IPS-NIHi11 (cell line): ENCODE results near the gene PAPLN.

ENCODE experiments used
- DNase-seq: peaks from one replicate; pipeline ENCODE4 v3.0.0; 2012; ENCODE audit warnings: mixed read lengths, low spot score

The PAPLN gene

DNA sequence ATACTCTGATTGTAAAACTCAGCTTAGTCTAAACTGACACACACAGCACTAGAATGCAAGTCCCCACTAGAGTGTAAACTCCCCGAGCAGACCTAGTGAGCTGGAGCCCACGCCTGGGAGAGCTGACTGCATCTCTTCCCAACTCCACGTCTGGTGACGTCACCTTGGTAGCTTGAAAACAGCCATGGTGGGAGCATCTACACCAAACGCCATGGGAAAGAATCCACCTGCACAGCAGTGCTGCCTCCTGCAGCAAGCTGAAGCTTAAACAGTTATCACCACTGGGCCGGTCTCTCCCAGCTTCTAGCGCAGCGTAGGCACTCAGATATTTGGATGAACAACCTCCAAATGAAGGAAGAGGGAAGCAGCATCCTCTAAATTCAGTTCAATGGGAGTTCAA, 4.3 kb upstream of the PAPLN start:
- no peak for DNase-seq

DNA sequence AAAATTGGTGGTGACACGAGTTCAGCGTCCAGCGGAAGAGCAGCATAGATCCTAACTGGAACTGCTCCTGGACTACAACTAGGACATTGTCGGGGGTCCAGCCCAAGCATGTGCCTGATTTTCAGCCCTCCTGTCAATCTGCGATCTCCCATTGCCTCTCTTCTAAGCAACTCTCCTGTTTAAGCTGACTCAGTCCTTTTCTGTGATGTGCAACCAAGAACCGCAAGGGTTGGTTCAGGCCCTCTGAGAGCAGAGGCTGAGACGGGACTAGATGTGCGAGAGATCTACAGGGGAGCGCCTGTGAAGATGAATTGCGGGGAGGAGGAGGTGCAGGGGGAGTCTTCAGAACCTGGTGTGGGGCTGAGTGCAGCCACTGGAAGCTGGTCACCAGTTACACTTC, 3.7 kb upstream of the PAPLN start:
- DNase-seq, result no peak

DNA sequence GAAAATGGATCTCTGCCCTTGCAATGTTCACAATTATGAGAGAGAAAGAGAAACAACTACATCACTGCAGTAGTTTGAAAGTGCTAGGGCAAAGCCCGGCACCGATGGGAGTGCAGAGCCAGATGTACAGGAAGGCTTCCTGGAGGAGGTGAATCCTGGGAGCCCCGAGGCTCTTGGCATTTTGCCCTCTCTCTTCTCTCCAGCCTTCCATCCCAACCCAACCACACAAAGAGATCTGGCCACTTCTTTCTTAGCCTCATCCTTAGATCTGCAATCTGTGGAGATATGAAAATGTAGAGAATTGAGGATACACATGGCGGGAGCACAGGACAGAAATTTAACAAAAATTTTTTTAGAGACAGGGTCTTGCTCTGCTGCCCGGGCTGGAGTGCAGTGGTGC, 3.3 kb upstream of the PAPLN start:
- no peak for DNase-seq

DNA sequence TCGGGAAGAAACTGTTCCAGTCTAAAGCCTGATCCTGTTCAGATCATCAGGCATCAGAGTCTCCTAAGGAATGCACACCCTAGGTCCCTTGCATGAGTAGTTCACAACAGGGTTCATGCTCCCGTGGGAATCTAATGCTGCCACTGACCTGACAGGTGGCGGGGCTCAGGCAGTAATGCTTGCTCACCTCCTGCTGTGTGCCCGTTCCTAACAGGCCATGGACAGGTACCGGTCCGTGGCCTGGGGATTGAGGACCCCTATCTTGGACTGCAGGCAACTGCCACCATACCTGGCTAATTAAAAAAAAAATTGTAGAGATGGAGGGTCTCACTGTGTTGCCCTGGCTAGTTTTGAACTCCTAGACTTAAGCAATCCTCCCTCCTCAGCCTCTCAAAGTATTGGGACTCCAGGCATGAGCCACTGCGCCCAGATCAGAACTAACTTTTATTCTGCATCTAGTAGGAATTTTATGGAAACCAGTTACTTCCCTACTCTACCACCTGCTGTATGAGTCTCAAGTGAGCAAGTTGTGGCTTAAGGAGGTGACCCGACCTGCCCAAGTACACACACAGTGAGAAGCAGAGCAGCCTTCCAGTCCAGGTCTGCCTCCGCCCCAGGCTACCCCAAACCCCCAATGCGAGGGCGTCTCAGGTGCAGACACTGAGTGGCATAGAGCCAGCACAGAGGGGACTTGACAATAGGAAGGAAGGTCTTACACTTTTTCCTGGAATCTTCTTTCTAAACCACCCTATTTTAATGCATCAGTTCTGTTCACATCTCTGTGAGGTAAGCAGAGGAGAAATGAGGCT, 2.5 kb upstream of the PAPLN start:
- DNase-seq, result no peak

DNA sequence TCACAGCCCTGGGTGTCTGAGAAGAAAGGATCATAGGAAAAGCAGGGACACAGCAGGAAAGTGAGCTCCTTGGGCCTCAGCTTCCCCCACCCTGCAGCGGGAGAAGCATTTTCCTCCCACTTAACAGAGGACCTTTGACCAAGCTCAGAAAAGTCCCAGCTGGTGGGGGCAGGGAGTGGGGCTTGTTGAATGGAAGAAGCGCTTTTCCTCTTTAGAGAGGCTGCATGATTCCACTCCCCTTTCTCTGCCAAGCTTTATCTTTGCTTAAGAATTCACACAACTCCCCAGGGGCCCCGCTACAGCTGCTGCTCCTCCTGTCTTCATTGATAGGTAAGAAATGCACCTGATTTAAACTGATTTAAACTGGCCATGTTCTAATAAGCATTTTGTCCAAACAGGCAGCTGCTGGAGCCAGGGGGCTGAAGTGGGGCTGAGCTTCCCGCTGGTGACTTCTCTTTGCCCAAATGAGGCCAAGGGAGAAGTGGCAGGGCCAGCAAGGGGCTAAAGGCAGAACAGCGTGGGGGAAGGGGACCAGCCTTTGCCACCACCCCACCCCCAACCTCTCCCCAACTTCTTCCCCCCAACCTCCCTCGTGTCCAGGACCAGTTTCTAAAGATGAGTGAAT, 1.7 kb upstream of the PAPLN start:
- no peak for DNase-seq

DNA sequence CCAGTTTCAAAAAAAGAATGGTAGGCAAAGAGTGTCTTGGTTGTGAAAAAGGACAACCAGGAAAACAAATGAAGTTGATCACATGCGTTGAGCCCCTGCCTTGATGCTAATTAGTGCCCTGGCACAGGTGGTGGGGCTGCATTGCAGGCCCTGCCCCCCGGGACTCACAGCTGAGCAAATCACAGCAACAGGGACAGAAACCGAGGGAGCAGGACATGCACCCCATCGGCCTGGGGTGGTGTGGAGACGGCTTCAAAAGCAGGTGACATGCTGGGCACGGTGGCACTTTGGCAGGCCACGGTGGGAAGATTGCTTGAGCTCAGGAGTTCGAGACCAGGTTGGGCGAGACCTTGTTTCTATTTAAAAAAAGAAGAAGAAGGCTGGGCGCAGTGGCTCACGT, 1.1 kb upstream of the PAPLN start:
- DNase-seq, result no peak

DNA sequence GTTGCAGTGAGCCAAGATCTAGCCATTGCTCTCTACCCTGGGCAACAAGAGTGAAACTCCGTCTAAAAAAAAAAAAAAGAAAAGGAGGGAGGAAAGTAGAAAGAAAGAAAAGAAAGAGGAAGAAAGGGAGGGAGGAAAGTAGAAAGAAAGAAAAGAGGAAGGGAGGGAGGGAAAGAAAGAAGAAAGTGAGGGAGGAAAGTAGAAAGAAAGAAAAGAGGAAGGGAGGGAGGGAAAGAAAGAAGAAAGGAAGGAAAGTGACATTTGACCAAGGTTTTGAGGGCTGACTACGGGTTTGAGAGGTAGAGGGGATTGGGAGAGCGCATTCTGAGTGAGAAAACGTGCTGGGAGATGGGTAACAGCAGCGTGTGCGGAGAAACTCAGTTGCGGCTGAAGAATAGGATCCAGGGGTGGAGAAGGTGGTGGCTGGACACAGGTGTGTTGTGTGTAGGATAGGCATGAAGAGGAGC, 521 bp upstream of the PAPLN start:
- no peak for DNase-seq

DNA sequence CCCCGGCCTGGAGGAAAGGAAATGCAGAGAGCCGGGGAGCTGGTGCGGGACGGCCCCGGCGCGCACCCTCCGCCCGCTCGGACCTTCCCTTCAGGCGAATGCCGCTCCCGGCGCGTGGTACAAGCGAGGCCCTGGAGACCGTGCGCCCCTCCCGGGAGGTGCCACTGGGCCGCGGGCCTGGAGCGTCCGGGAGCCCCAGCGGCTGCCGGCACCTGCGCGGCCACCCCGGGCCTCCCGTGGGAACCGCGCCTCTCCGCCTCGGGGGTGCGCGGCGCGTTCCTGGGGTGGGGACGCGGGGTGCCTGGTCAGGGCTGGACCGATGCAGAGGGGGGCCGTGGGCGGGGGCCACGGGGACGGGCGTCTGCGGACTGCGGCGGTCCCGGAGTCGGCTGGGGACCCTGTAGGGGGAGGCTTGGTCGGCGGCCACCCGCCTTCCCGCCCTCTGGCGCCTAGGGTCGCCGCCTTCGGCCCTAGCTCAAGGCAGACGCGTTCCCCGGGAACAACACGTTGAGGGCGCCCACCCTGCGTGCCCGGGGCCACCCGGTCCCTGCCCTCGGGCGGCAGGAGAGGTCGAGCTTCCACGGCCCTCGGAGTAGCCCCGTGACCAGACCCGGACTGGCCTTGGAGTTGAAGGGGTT, 599 bp downstream of the PAPLN start:
- DNase-seq, result peak; percentile 68

DNA sequence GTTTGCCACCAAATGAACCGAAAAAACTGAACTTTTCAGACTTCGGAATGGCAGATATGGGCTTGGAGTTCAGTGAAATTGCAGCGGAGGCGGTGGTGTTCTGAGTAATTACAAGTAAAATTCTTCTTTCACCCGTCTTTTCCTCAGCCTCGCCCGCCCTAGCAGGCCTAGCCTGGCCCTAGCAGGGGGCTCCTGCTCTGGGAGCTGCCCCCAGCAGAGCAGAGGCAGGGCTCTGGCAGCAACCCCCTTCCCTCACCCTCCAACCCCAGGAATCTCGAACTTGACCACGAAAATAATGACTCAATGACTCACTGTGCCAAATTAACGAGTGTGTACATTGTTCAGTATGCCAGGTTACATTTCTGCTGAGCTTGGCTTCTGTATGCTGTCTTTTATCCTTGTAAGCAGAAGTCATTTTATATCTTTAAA, 1.1 kb downstream of the PAPLN start:
- DNase-seq, result no peak

DNA sequence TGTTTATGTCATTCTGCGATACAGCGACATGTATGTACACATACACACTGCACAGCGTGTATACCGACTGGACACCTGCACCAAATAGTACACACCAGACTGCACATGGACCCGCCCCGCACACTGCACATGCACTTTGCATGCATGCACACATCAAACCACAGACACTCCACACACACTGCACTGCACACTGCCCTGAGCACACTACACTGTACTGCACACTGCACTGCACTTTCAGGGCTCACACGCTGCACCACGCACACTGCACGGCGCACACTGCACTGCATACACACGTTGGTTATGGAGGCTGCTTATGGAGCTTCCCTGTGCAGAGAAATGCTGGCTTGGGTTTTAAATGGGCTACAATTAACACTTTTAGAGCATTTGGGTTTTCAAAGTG, 1.6 kb downstream of the PAPLN start:
- no peak for DNase-seq

DNA sequence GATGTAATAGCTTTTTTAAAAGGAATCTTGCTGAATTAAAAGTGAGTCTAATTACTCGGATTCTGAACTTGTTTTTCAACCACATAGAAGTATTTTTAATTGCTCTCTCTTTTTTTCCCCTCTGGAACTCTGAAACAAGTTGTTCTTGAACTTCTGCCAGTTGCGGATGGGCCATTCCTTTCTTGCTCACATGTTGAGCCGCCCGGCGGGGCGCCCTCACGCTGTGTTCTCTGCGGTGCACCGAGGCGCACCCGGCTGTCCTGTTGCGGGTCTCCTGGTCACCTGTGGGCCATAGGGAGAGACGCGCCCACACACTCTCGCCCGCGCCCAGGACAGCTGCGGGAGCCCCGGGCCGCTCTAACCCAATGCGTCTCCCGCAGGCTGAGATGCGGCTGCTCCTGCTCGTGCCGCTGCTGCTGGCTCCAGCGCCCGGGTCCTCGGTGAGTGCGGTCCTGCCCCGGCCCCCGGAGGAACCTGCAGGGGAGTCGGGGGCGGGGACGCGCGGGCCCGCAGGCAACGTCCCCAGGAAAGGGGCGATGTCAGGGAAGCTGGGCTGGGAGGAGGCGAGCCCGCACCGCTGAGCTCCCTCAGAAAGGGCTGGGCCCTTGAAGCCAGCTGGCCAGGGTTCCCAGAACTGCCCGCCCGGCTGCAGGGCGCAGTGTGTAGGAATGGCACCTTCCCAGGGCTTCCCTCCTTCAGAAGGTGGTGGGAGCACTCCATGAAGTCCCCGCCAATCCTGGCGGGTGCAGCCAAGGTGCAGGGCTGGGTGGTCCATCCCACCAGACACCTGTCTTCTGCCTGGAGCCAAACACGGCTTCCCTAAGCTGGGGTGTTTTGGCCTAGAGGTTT, 2.3 kb downstream of the PAPLN start:
- peak; percentile 73 for DNase-seq

DNA sequence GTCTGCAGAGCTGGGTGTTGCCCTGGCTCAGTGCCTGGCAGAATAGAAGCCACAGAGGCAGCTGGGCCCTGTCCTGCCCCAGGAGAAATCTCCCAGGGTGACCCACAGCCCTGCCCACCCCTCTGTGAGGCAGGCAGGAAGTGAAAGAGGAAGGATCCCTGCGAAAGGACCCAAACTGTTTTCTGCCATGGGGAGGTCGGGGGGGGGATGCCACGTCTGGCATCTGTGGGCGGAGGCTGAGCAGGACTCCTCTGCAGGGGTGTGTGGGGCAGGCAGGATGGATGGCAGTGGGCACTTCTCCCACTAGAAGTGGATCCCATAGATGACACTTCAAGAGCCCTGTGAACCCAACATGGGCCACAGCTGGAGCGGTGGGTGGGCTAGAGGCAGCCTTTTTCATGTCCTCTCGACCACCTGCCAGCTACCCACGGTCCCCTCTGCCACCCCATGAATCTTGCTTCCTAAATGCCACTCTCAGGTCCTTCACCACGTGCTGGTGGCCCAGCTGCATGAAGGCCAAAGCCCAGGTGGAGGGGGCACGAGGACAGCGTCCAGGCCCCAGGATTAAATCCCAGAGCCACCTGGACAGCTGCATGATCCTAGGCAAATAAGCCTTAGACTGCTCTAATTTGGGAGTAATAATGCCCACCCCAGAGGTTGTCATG, 3.6 kb downstream of the PAPLN start:
- no peak for DNase-seq

DNA sequence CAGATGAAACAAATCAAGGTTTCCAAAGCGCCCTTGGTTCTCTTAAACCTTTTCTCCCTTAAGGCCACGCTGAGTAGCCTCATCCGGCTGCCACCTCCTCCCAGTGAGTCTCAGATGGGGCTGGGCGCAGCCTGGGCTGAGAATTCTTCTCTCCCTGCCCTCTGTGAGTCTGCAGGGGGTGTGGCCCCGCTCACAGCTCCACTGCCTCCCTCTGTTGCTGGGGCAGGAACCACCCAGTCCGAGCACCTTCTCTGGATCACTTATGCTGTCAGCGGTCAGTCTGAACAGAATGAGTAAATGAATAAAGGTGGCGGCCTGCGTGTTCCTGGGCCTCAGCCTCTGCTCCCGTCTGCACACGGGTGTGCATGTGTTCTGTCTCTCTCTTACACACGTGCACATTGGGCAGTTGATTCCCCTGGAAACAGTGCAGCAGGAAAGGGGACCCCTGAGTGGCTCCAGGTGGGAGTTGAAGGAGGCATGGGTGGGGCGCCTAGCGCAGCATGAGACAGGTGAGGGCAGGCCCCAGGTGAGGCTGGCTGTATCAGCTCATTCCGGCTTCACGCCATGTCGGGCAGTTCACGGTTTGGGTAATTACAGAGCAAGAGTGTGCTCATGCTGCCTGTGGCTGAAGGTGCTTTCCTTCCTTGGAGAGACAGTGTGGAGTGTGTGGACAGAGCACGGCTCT, 4.3 kb downstream of the PAPLN start:
- no peak for DNase-seq

DNA sequence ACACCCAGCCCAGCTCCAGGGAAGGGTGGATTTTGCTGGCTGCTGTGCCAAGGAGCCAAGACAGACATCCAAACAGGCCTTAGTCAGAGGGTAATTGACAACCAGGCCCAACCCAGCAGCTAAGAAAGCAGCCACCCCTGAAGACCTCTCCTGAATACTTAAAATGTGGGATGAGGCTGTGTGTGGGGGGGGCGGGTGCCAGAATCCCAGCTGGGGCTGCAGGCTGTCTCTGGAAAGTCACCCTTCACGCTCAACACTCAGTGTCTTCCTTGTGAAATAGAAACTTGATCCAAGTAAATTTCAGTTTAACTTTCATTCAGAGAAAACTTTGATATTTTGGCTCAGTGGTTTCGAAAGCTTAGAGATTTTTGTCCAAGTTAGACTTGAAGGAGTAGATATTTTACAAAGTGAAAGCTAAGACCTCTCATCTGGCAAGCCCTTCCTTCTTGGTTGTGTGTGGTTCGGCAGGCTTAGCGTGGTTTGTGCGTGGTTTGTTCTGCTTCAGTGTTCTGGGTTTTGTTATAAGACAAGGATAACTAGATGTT, 5.1 kb downstream of the PAPLN start:
- DNase-seq, result no peak

DNA sequence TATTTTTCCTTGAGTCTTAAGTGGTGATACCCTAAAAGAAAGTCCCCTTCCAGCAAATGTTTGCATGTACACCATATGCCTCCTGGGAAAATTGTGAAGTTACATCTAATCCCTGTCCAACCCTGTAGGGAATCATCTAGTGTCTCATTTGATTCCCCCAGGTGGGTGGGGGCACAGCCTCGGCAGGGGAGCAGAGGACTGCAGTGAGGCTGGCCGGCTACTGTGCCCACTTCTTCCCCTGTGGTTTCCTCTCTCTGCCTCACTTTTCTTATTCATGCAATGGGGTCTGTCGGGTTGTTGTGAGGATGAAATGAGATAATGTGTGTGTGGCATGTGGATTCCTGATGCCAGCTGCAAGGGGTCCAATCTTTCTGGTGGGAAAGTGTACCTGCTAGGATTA, 6.0 kb downstream of the PAPLN start:
- DNase-seq, result no peak

DNA sequence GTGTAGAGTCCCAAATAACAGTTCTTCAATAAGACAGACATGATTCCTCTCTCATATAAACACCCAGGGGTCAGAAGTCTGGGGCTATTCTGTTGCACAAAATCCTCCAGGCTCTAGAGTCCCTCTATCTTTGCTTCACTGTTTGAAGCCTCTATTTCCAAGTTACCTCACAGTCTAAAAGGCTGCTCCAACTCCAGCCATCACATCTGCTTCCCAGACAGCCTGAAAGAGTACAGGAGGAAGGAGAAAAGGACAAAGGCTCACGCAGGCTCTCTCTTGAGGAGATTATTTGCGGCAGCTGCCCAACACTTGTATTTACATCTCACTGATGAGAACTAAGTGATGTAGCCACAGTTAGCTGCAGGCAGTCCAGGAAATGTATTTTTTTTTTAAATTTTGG, 6.4 kb downstream of the PAPLN start:
- no peak for DNase-seq

DNA sequence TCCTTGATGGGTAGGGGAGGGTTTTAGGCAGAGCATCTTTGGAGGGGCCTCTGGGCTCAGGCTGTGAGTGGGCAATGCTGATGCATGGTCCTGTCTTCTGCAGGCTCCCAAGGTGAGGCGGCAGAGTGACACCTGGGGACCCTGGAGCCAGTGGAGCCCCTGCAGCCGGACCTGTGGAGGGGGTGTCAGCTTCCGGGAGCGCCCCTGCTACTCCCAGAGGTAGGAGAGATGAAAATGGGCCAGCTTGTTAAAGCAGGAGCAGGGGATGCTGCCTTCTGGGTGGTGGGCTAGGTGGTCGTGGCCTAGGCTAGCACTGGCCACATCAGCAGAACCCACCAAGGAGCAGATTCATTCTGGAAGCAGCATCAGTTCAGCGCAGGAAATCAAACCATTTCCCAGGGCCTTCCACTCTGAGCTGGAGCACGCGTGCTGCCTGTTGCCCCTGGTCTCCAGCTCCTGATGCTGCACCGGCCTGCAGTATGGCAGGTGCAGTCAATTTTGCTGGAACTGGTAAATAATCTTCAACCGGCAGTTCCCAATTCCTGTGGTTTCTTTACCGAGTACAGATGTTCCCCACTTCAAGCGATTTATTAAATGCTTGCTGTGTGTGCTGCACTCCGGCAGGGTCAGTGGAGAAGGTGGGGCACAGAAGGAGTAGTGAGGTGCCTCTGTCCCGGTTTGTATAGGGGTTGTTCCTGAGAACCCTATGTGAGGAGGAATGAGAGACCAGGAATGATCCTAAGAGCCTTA, 7.4 kb downstream of the PAPLN start:
- no peak for DNase-seq

DNA sequence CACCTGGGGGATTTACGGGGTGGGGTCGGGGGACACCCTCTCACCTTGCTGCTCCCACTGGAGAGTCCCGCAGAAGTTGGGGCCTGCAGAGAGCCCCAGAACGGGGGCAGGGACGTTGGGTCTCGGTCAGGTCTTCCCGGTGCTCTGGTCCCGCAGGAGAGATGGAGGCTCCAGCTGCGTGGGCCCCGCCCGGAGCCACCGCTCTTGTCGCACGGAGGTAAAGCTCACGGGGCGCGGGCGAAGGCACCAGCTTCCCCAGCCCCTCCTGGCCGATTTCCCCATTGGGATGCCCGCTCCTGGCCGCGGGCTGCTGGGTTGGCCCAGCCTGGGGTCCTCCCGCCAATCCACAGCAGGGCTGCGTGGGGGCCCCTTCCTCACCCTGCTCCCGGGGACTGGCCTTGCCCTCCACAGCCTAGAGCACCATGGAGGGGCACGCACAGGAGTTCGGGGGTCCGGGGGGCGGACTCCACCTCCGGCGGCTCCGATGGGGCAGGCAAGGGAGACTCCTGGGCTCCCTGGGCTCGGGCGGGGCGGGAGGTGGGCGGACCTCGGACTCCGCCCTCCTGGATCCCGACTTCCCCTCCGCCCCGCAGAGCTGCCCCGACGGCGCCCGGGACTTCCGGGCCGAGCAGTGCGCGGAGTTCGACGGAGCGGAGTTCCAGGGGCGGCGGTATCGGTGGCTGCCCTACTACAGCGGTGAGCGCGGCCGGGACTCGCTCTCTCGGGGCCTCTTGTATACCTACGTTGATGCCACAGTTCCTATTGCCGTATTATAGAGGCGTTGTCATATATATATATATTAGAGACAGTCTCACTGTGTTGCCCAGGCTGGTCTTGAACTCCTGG, 8.4 kb downstream of the PAPLN start:
- DNase-seq, result peak; percentile 82
